ENCODE measurements around the gene XRCC5. TPM values are rescaled to one million over a fixed set of nuclear protein-coding genes. Genes with fewer than 3 reads are reported as not detected.

The XRCC5 gene
- total RNA-seq, 1 experiment from 2014 or later = 618 TPM

- Histone ChIP-seq H3K18ac (ENCODE audit: insufficient read length, low read depth, low read length) (no peak overlapping the region), H2BK120ac (ENCODE audit: low read depth, low read length, poor library complexity, severe bottlenecking) (no peak overlapping the region), H2BK20ac (ENCODE audit: low read depth, low read length, poor library complexity, severe bottlenecking) (no peak overlapping the region), H3K23me2 (ENCODE audit: insufficient read length, low read depth, low read length, poor library complexity, severe bottlenecking) (no peaks in the 10 kb centered on the region), H3K4ac (ENCODE audit: low read depth, low read length) (no peak overlapping the region), H3K79me1 (ENCODE audit: insufficient read depth, low read depth, low read length, poor library complexity, severe bottlenecking) (no peaks in the 10 kb centered on the region), H2AFZ (ENCODE audit: low read length) (no peak overlapping the region), H2BK12ac (ENCODE audit: insufficient read length, low read depth, low read length) (no peak overlapping the region), H2BK5ac (ENCODE audit: insufficient read length, low read length) (no peak overlapping the region), H4K5ac (ENCODE audit: insufficient read length, low read depth, low read length) (no peak overlapping the region), H3K4me2 (ENCODE audit: insufficient read depth, insufficient read length, low read length) (no peak overlapping the region), H3K23ac (ENCODE audit: insufficient read length, low read depth, low read length) (no peak overlapping the region), H4K91ac (ENCODE audit: insufficient read length, low read depth, low read length) (no peak overlapping the region), H3K9me3 (ENCODE audit: control insufficient read depth, low read depth, low read length) (no peaks in the 10 kb centered on the region), H3K79me2 (ENCODE audit: insufficient read depth, low read length) (no peaks in the 10 kb centered on the region), H3K27me3 (ENCODE audit: insufficient read depth, low read length) (no peaks in the 10 kb centered on the region), H3K27ac (ENCODE audit: insufficient read length, low read depth, low read length) (no peak overlapping the region), H3K9ac (ENCODE audit: extremely low read depth, insufficient read length, low read length) (no peak overlapping the region), H2AK5ac (ENCODE audit: insufficient read length, low read length) (no peak overlapping the region), H3T11ph (ENCODE audit: low read length) (no peak overlapping the region), H3K14ac (ENCODE audit: insufficient read depth, low read length) (no peak overlapping the region), H2BK15ac (ENCODE audit: low read depth, low read length) (no peak overlapping the region), H4K20me1 (ENCODE audit: control insufficient read depth, insufficient read depth, insufficient read length) (no peaks in the 10 kb centered on the region), H3K4me1 (ENCODE audit: insufficient read depth, low read length) (no peaks in the 10 kb centered on the region), H4K8ac (replicated peaks; ENCODE audit: insufficient read length, low read depth, low read length) (no peak overlapping the region), H3K56ac (ENCODE audit: insufficient read length, low read depth, low read length) (no peak overlapping the region)
- H3K9me3 Mint-ChIP-seq = peaks cover 17 to 18% of the 10 kb centered on the region in 2 experiments
- DNase-seq = no peak
- no peak overlapping the region; a peak in 1 of 7 replicates for H3K27ac Mint-ChIP-seq
- no peak overlapping the region for H3K4me3 Mint-ChIP-seq
- no peaks in the 10 kb centered on the region for H3K27me3 Mint-ChIP-seq (ENCODE audit: low read depth)
- no peaks in the 10 kb centered on the region for H3K4me1 Mint-ChIP-seq
- no peak for TF ChIP-seq CTCF (conservative IDR thresholded peaks at IDR 0.05)
- H3K36me3 Mint-ChIP-seq (ENCODE audit: insufficient read depth in 1 of 3, low read depth in 3 of 3) = peaks cover 7 to 10% (median 7%) of the 10 kb centered on the region in 3 experiments; a peak in 5 of 7 replicates
- no CpG with 5 or more reads among the region's 4 CpGs for WGBS (ENCODE audit: extremely low coverage, insufficient read length, low lambda C conversion rate)
Measured at GRCh38 chr2:216233281-216233995, 124.3 kb downstream of the XRCC5 start.
